Astrocyte (in vitro differentiated cells and primary cell): ENCODE results near the gene NRG3. TPM values are rescaled to one million over a fixed set of nuclear protein-coding genes. Genes with fewer than 3 reads are reported as not detected.

Source experiments
- DNase-seq: peaks from one replicate; pipeline ENCODE4 v3.0.0-alpha.2; 2010; ENCODE audit warnings: low read depth
- FAIRE-seq: peaks from 2 replicates; lab custom pipeline; 2011; peaks lifted over from hg19 to GRCh38; lab: Jason Lieb, UNC
- H2AFZ ChIP-seq: 2 replicates; pipeline ENCODE4 v1.6.0; 2012; ENCODE audit warnings: low read depth, low read length, inconsistent platforms
- H3K27ac ChIP-seq: 2 replicates; pipeline ENCODE4 v1.5.1; 2011; ENCODE audit warnings: low read depth, low read length, inconsistent platforms
- H3K27me3 ChIP-seq: 2 replicates; pipeline ENCODE4 v1.6.0; 2011; ENCODE audit warnings: low read length, inconsistent platforms; ENCODE audit not compliant: insufficient read depth
- H3K36me3 ChIP-seq: 2 replicates; pipeline ENCODE4 v1.5.1; 2011; ENCODE audit warnings: low read length, inconsistent platforms; ENCODE audit not compliant: insufficient read depth
- H3K4me1 ChIP-seq: 2 replicates; pipeline ENCODE4 v1.5.1; 2011; ENCODE audit warnings: low read length, inconsistent platforms; ENCODE audit not compliant: insufficient read depth
- H3K4me2 ChIP-seq: 2 replicates; pipeline ENCODE4 v1.6.0; 2012; ENCODE audit warnings: low read length, inconsistent platforms
- H3K4me3 ChIP-seq: 2 replicates; pipeline ENCODE4 v1.5.1; 2011; ENCODE audit warnings: low read depth, mild to moderate bottlenecking, low read length, inconsistent platforms; ENCODE audit not compliant: insufficient read depth
- H3K79me2 ChIP-seq: 2 replicates; pipeline ENCODE4 v1.6.0; 2012; ENCODE audit warnings: mild to moderate bottlenecking, low read length, inconsistent platforms; ENCODE audit not compliant: insufficient read depth
- H3K9ac ChIP-seq: 2 replicates; pipeline ENCODE4 v1.6.0; 2012; ENCODE audit warnings: mild to moderate bottlenecking, low read length, inconsistent platforms
- H3K9me3 ChIP-seq: 2 replicates; pipeline ENCODE4 v1.5.1; 2012; ENCODE audit warnings: low read depth, mild to moderate bottlenecking, low read length, inconsistent platforms; ENCODE audit not compliant: insufficient read depth
- H4K20me1 ChIP-seq: 2 replicates; pipeline ENCODE4 v1.6.0; 2012; ENCODE audit warnings: low read length, inconsistent platforms; ENCODE audit not compliant: insufficient read depth
- H3K27ac Mint-ChIP-seq: one replicate; pipeline ENCODE4 v1.8.0; 2021; ENCODE audit warnings: mild to moderate bottlenecking, mixed read lengths; ENCODE audit not compliant: unreplicated experiment
- H3K27me3 Mint-ChIP-seq: one replicate; pipeline ENCODE4 v1.8.0; 2021; ENCODE audit warnings: low read depth, mixed read lengths; ENCODE audit not compliant: unreplicated experiment
- H3K36me3 Mint-ChIP-seq: one replicate; pipeline ENCODE4 v1.8.0; 2021; ENCODE audit warnings: low read depth, mixed read lengths; ENCODE audit not compliant: unreplicated experiment
- H3K4me1 Mint-ChIP-seq: one replicate; pipeline ENCODE4 v1.8.0; 2021; ENCODE audit warnings: low read depth, mixed read lengths; ENCODE audit not compliant: unreplicated experiment
- H3K4me3 Mint-ChIP-seq: one replicate; pipeline ENCODE4 v1.8.0; 2021; ENCODE audit warnings: mild to moderate bottlenecking, moderate library complexity, mixed read lengths; ENCODE audit not compliant: unreplicated experiment
- H3K9me3 Mint-ChIP-seq: one replicate; pipeline ENCODE4 v1.8.0; 2021; ENCODE audit warnings: mild to moderate bottlenecking, mixed read lengths; ENCODE audit not compliant: unreplicated experiment
- CTCF ChIP-seq: IDR thresholded peaks from 2 replicates; pipeline ENCODE4 v1.5.1; 2011; ENCODE audit warnings: low read depth, mild to moderate bottlenecking, inconsistent platforms, low read length, moderate library complexity; ENCODE audit not compliant: insufficient read depth
- EZH2 ChIP-seq: IDR thresholded peaks from 2 replicates; pipeline ENCODE4 v1.6.1; 2012; ENCODE audit warnings: mild to moderate bottlenecking, low read length, inconsistent platforms; ENCODE audit not compliant: insufficient read depth
- total RNA-seq: library from RNA; stranded (reverse); gene quantifications from 2 replicates; pipeline ENCODE4 v1.2.1, GENCODE V29; 2021

Gene NRG3
- total RNA-seq, 1 donor from 2014 or later, result 2.1 TPM

- FAIRE-seq (no peak), DNase-seq (no peak)
- Histone ChIP-seq H4K20me1 (no peaks in the 10 kb centered on the region), H3K36me3 (no peaks in the 10 kb centered on the region), H3K27ac (no peak overlapping the region), H2AFZ (no peak overlapping the region), H3K9ac (no peak overlapping the region), H3K4me1 (no peaks in the 10 kb centered on the region), H3K79me2 (no peaks in the 10 kb centered on the region), H3K4me2 (no peak overlapping the region), H3K9me3 (no peaks in the 10 kb centered on the region), H3K27me3 (no peaks in the 10 kb centered on the region), H3K4me3 (no peak overlapping the region)
- Mint-ChIP-seq H3K27me3 (peaks cover 5% of the 10 kb centered on the region), H3K27ac (no peak overlapping the region), H3K4me1 (peaks cover 18% of the 10 kb centered on the region), H3K9me3 (no peaks in the 10 kb centered on the region), H3K4me3 (no peak overlapping the region), H3K36me3 (no peaks in the 10 kb centered on the region)
- no peak for TF ChIP-seq EZH2
- no peak for TF ChIP-seq CTCF
These were observed 273.8 kb downstream of the NRG3 start for GRCh38 chr10:82148764-82149163.

GRCh38 chr10:82149674-82150073 lies 274.7 kb downstream of the NRG3 start:
- H4K20me1 ChIP-seq, result no peaks in the 10 kb centered on the region
- H3K9ac ChIP-seq, result no peak overlapping the region
- no peaks in the 10 kb centered on the region for H3K9me3 ChIP-seq
- Mint-ChIP-seq H3K4me3 (no peak overlapping the region), H3K9me3 (no peaks in the 10 kb centered on the region), H3K27me3 (peaks cover 5% of the 10 kb centered on the region), H3K27ac (peak overlapping the region; percentile 7), H3K4me1 (peaks cover 18% of the 10 kb centered on the region), H3K36me3 (no peaks in the 10 kb centered on the region)
- H3K79me2 ChIP-seq, result no peaks in the 10 kb centered on the region
- no peak overlapping the region for H3K4me2 ChIP-seq
- FAIRE-seq (no peak), DNase-seq (no peak)
- no peaks in the 10 kb centered on the region for H3K4me1 ChIP-seq
- no peak for TF ChIP-seq EZH2
- TF ChIP-seq CTCF, result no peak
- H3K36me3 ChIP-seq, result no peaks in the 10 kb centered on the region
- no peaks in the 10 kb centered on the region for H3K27me3 ChIP-seq
- no peak overlapping the region for H3K27ac ChIP-seq
- no peak overlapping the region for H3K4me3 ChIP-seq
- H2AFZ ChIP-seq, result no peak overlapping the region

- no peak for FAIRE-seq
- no peak overlapping the region for H3K4me3 ChIP-seq
These were observed 275.3 kb downstream of the NRG3 start for GRCh38 chr10:82150123-82150900.

More at GRCh38 chr10:82150123-82150900, 275.3 kb downstream of the NRG3 start:
- no peaks in the 10 kb centered on the region for H3K9me3 ChIP-seq
- DNase-seq, result no peak
- TF ChIP-seq CTCF (no peak), EZH2 (no peak)
- no peaks in the 10 kb centered on the region for H3K79me2 ChIP-seq
- Mint-ChIP-seq H3K36me3 (no peaks in the 10 kb centered on the region), H3K27me3 (peaks cover 5% of the 10 kb centered on the region), H3K4me1 (peaks cover 18% of the 10 kb centered on the region), H3K4me3 (no peak overlapping the region), H3K27ac (peak overlapping the region; percentile 7), H3K9me3 (no peaks in the 10 kb centered on the region)
- no peak overlapping the region for H3K27ac ChIP-seq
- H3K27me3 ChIP-seq, result no peaks in the 10 kb centered on the region
- H3K4me2 ChIP-seq, result no peak overlapping the region
- no peaks in the 10 kb centered on the region for H3K36me3 ChIP-seq
- no peak overlapping the region for H3K9ac ChIP-seq
- no peaks in the 10 kb centered on the region for H4K20me1 ChIP-seq
- H2AFZ ChIP-seq, result no peak overlapping the region
- H3K4me1 ChIP-seq, result no peaks in the 10 kb centered on the region
